B cell (primary cell): ENCODE measurements around the gene IFIT1B. TPM values are rescaled to one million over a fixed set of nuclear protein-coding genes. Genes with fewer than 3 reads are reported as not detected.

Experiments used
- ATAC-seq: fragments of 200-7000 bp; cut with Tn5 transposase; one replicate; pipeline ENCODE4 v1.10.0; 2021; ENCODE audit warnings: low read depth, mild to moderate bottlenecking, moderate number of reproducible peaks, moderate library complexity
- CTCF ChIA-PET: fragments of 350-600 bp; sonication (Branson Sonifier 250); formaldehyde crosslinking; loops from one replicate; lab custom pipeline; 2021; ENCODE audit warnings: antibody characterized with exemption, inconsistent platforms; lab: Charles Lee
- POLR2A ChIA-PET: fragments of 350-600 bp; sonication (Branson Sonifier 250); formaldehyde crosslinking; loops from one replicate; lab custom pipeline; 2021; ENCODE audit warnings: antibody characterized with exemption; lab: Charles Lee
- DNase-seq: peaks from one replicate; pipeline ENCODE4 v3.0.0; 2013
- H2AFZ ChIP-seq: 2 replicates; pipeline ENCODE4 v1.6.1; 2012; ENCODE audit warnings: mild to moderate bottlenecking, low read depth, low read length; ENCODE audit not compliant: insufficient read depth, poor library complexity, severe bottlenecking
- H3K27ac ChIP-seq, 2 donors: 1 replicate in 1 of 2; 2 replicates in 1 of 2; pipeline ENCODE4 v1.5.1; 2012 to 2013; ENCODE audit warnings: low read length in 2 of 2, mild to moderate bottlenecking in 2 of 2, moderate library complexity in 1 of 2
- H3K27me3 ChIP-seq, 4 experiments: fragments of 200-600 bp in 1 of 4; sonication (generic) in 1 of 4; replicated peaks in 1 of 4; 1 replicate in 2 of 4; 2 replicates in 2 of 4; pipeline versions ENCODE4 v1.6.1 to v1.7.0; 2013 to 2016; ENCODE audit warnings: low read length in 3 of 4, mild to moderate bottlenecking in 2 of 4, mixed read lengths in 1 of 4, moderate library complexity in 1 of 4; ENCODE audit not compliant: insufficient read depth in 4 of 4, control insufficient read depth in 3 of 4; ENCODE audit errors: control extremely low read depth in 1 of 4
- H3K36me3 ChIP-seq, 2 experiments: replicated peaks in 1 of 2; 1 replicate in 1 of 2; 2 replicates in 1 of 2; pipeline versions ENCODE4 v1.6.1 to v1.7.1; 2013; ENCODE audit warnings: low read length in 1 of 2; ENCODE audit not compliant: insufficient read depth in 2 of 2, control insufficient read depth in 1 of 2; ENCODE audit errors: control extremely low read depth in 1 of 2, extremely low read depth in 1 of 2
- H3K4me1 ChIP-seq, 2 donors: fragments of 200-600 bp in 1 of 2; sonication (generic) in 1 of 2; 1 replicate in 1 of 2; 2 replicates in 1 of 2; pipeline versions ENCODE4 v1.5.1 to v1.6.1; 2013 to 2017; ENCODE audit warnings: low read length in 2 of 2; ENCODE audit not compliant: control insufficient read depth in 2 of 2, insufficient read depth in 2 of 2
- H3K4me2 ChIP-seq: replicated peaks from 2 replicates; pipeline ENCODE3; 2012; ENCODE audit warnings: mild to moderate bottlenecking, low read depth, low read length; ENCODE audit not compliant: poor library complexity, severe bottlenecking
- H3K4me3 ChIP-seq, 5 experiments: fragments of 200-600 bp in 1 of 5; sonication (generic) in 1 of 5; 1 replicate in 3 of 5; 2 replicates in 2 of 5; pipeline versions ENCODE4 v1.5.1 to v1.7.0; 2011 to 2016; ENCODE audit warnings: low read length in 4 of 5, mild to moderate bottlenecking in 4 of 5, low read depth in 2 of 5, control low read depth in 1 of 5, moderate library complexity in 1 of 5; ENCODE audit not compliant: insufficient read depth in 1 of 5; ENCODE audit errors: control extremely low read depth in 1 of 5, extremely low read depth in 1 of 5
- H3K79me2 ChIP-seq: fragments of 200-600 bp; sonication (generic); one replicate; pipeline ENCODE4 v1.6.0; 2016; ENCODE audit warnings: low read length; ENCODE audit not compliant: control insufficient read depth, insufficient read depth
- H3K9ac ChIP-seq: fragments of 200-600 bp; sonication (generic); 2 replicates; pipeline ENCODE4 v1.6.1; 2017; ENCODE audit warnings: mild to moderate bottlenecking, low read length, moderate library complexity
- H3K9me3 ChIP-seq, 3 donors: one replicate each; pipeline versions ENCODE4 v1.6.1 to v1.7.1; 2013; ENCODE audit warnings: low read length in 2 of 3; ENCODE audit not compliant: control insufficient read depth in 2 of 3, insufficient read depth in 1 of 3; ENCODE audit errors: control extremely low read depth in 1 of 3
- H4K20me1 ChIP-seq: 2 replicates; pipeline ENCODE4 v1.6.0; 2012; ENCODE audit warnings: mild to moderate bottlenecking, low read length; ENCODE audit not compliant: insufficient read depth, control insufficient read depth, poor library complexity, severe bottlenecking
- H3K27ac Mint-ChIP-seq: one replicate; pipeline ENCODE4 v1.8.0; 2021; ENCODE audit warnings: mixed read lengths
- H3K27me3 Mint-ChIP-seq: one replicate; pipeline ENCODE4 v1.8.0; 2021; ENCODE audit warnings: mixed read lengths
- H3K4me1 Mint-ChIP-seq: one replicate; pipeline ENCODE4 v1.8.0; 2021; ENCODE audit warnings: mixed read lengths
- H3K4me3 Mint-ChIP-seq: one replicate; pipeline ENCODE4 v1.8.0; 2021; ENCODE audit warnings: mixed read lengths
- H3K9me3 Mint-ChIP-seq: one replicate; pipeline ENCODE4 v1.8.0; 2022; ENCODE audit warnings: mixed read lengths; ENCODE audit not compliant: insufficient read depth
- CTCF ChIP-seq: fragments of 200-600 bp; IDR thresholded peaks from one replicate; pipeline ENCODE4 v1.8.0; 2022; ENCODE audit warnings: antibody characterized with exemption, mild to moderate bottlenecking
- EZH2 ChIP-seq: IDR thresholded peaks from 2 replicates; pipeline ENCODE4 v1.6.1; 2012; ENCODE audit warnings: borderline replicate concordance, low read depth, mild to moderate bottlenecking, moderate library complexity, low read length; ENCODE audit not compliant: insufficient read depth, poor library complexity, severe bottlenecking
- WGBS: methylation state at CpG from one replicate; pipeline ENCODE4 v1.1.5; 2013; ENCODE audit warnings: missing lambda C conversion rate; ENCODE audit not compliant: insufficient coverage; 5-methylcytosine and 5-hydroxymethylcytosine counted together
- intact Hi-C: fragments of 100-400 bp; cut with micrococcal nuclease; formaldehyde crosslinking; loops from one replicate; pipeline ENCODE4 v1.10.0; 2022
- polyA plus RNA-seq: library from polyadenylated mRNA; depleted of rRNA; stranded (reverse); fragments of >200 nt; gene quantifications from 2 replicates; pipeline ENCODE4 v1.2.3, GENCODE V29; 2012
- total RNA-seq, 2 donors: library from RNA; stranded (reverse); fragments of 120-200 nt in 1 of 2; gene quantifications; 1 replicate in 1 of 2; 2 replicates in 1 of 2; pipeline versions ENCODE4 v1.2.3 to v1.2.4, GENCODE V29; 2013 to 2022

The IFIT1B gene
- total and polyA plus RNA-seq, 2 donors (not counting 1 experiment from before 2014, with no cell fraction given) = not detected

- Mint-ChIP-seq H3K9me3 (no peaks in the 10 kb centered on the region), H3K27ac (no peak overlapping the region), H3K27me3 (no peaks in the 10 kb centered on the region), H3K4me3 (peak overlapping the region; percentile 36), H3K4me1 (peaks cover 46% of the 10 kb centered on the region)
- Histone ChIP-seq H3K9ac (no peak overlapping the region), H3K4me2 (peak overlapping the region; percentile 35), H3K36me3 (no peaks in the 10 kb centered on the region), H3K4me3 (no peak overlapping the region), H2AFZ (no peak overlapping the region), H3K9me3 (no peaks in the 10 kb centered on the region), H3K27me3 (no peaks in the 10 kb centered on the region), H4K20me1 (no peaks in the 10 kb centered on the region), H3K79me2 (no peaks in the 10 kb centered on the region), H3K4me1 (peaks cover 30 to 37% of the 10 kb centered on the region in 2 donors), H3K27ac (no peak overlapping the region)
- intact Hi-C loops = no loop called here
- ChIA-PET POLR2A (no interaction called here), CTCF (interaction anchor here (1.1 to 1.6 kb wide), 2 partner anchors 20 to 22 kb away, joined by 3 to 6 read pairs; no protein-coding TSS in a partner anchor)
- 100% methylated on average over 2 of the region's 7 CpGs for WGBS
- DNase-seq (no peak), ATAC-seq (peak; percentile 28)
- no peak for TF ChIP-seq CTCF
- no peak for TF ChIP-seq EZH2
Measured at GRCh38 chr10:89347701-89348457, 30.0 kb upstream of the IFIT1B start.

- Histone ChIP-seq H3K27ac (no peak overlapping the region), H4K20me1 (no peaks in the 10 kb centered on the region), H3K4me3 (no peak overlapping the region), H3K4me2 (peak overlapping the region; percentile 35), H3K36me3 (no peaks in the 10 kb centered on the region), H2AFZ (no peak overlapping the region), H3K79me2 (no peaks in the 10 kb centered on the region), H3K9ac (no peak overlapping the region), H3K4me1 (peaks cover 30 to 37% of the 10 kb centered on the region in 2 donors), H3K9me3 (no peaks in the 10 kb centered on the region), H3K27me3 (no peaks in the 10 kb centered on the region)
- POLR2A ChIA-PET = no interaction called here
- no peak for ATAC-seq
- CTCF ChIA-PET = interaction anchor here (1.1 to 1.6 kb wide), 2 partner anchors 19 to 21 kb away, joined by 3 to 6 read pairs; no protein-coding TSS in a partner anchor
- 50% methylated on average over 2 of the region's 5 CpGs for WGBS
- TF ChIP-seq EZH2 = no peak
- TF ChIP-seq CTCF = no peak
- Mint-ChIP-seq H3K4me3 (peak overlapping the region; percentile 36), H3K4me1 (peaks cover 46% of the 10 kb centered on the region), H3K27ac (no peak overlapping the region), H3K9me3 (no peaks in the 10 kb centered on the region), H3K27me3 (no peaks in the 10 kb centered on the region)
- no peak for DNase-seq
- intact Hi-C loops = no loop called here
Measured at GRCh38 chr10:89348481-89348880, 29.4 kb upstream of the IFIT1B start.
